ENCODE data around the gene APIP.

- TF ChIP-seq POLR2AphosphoS5 (IDR thresholded peaks at IDR 0.05; ENCODE audit: low read depth, low read length) (no peak), FOXM1 (IDR thresholded peaks at IDR 0.05; ENCODE audit: low read depth) (no peak), EZH2phosphoT487 (IDR thresholded peaks at IDR 0.05; ENCODE audit: borderline replicate concordance, low read depth) (no peak)
Observed at GRCh38 chr11:34904421-34904955, 11.7 kb downstream of the APIP start.

Measured in SK-N-SH (cell line).